A549 (cell line): ENCODE measurements around the gene SLC38A10. TPM values are rescaled to one million over a fixed set of nuclear protein-coding genes. Genes with fewer than 3 reads are reported as not detected.

Source experiments
- ATAC-seq, 2 experiments: fragments of 200-7000 bp in 1 of 2; fragments of >200 bp in 1 of 2; cut with Nextera tagmentation in 1 of 2; cut with Tn5 transposase in 1 of 2; 3 replicates each; pipeline versions ENCODE4 v1.8.0 to v1.9.1; 2018 to 2020; ENCODE audit warnings: mild to moderate bottlenecking in 1 of 2, moderate library complexity in 1 of 2
- CTCF ChIA-PET: fragments of 300-600 bp; sonication (Branson Sonifier 250); formaldehyde crosslinking; extraction: SDS; loops from one replicate; lab custom pipeline; 2021; ENCODE audit warnings: antibody characterized with exemption, inconsistent platforms; lab: Yijun Ruan, JAX
- POLR2A ChIA-PET: fragments of 350-600 bp; formaldehyde crosslinking; extraction: SDS; loops from one replicate; lab custom pipeline; 2021; ENCODE audit warnings: antibody characterized with exemption, inconsistent platforms; lab: Yijun Ruan, JAX
- DNase-seq, 2 experiments: peaks; one replicate each; pipeline versions ENCODE4 v3.0.0 to v3.0.0-alpha.2; 2011 to 2016; ENCODE audit warnings: low read depth in 1 of 2, low spot score in 1 of 2
- FAIRE-seq: peaks from 2 replicates; lab custom pipeline; 2011; peaks lifted over from hg19 to GRCh38; lab: Jason Lieb, UNC
- H3K27ac ChIP-seq, 2 experiments: fragments of >200 bp; sonication (Bioruptor Twin); formaldehyde crosslinking; 3 replicates each; pipeline ENCODE4 v1.5.1; 2016 to 2017
- H3K4me1 ChIP-seq: fragments of >200 bp; sonication (Bioruptor Twin); formaldehyde crosslinking; 3 replicates; pipeline ENCODE4 v1.6.1; 2016
- H3K4me2 ChIP-seq: fragments of >200 bp; sonication (Bioruptor Twin); formaldehyde crosslinking; 3 replicates; pipeline ENCODE4 v1.6.1; 2016
- H3K4me3 ChIP-seq: fragments of >200 bp; sonication (Bioruptor Twin); formaldehyde crosslinking; 3 replicates; pipeline ENCODE4 v1.5.1; 2016
- H3K9me3 ChIP-seq: fragments of >200 bp; sonication (Bioruptor Twin); formaldehyde crosslinking; 3 replicates; pipeline ENCODE4 v1.6.1; 2016
- FOSB ChIP-seq: fragments of 250-450 bp; sonication (Bioruptor Pico); IDR thresholded peaks from 2 replicates; pipeline ENCODE4 v1.5.0; 2020; ENCODE audit warnings: mild to moderate bottlenecking, moderate library complexity
- HEYL ChIP-seq: fragments of 250-450 bp; sonication (Bioruptor Pico); IDR thresholded peaks from 2 replicates; pipeline ENCODE4 v1.8.0; 2021; ENCODE audit warnings: mild to moderate bottlenecking, moderate library complexity
- HOXB5 ChIP-seq: fragments of 250-450 bp; sonication (Bioruptor Pico); IDR thresholded peaks from 2 replicates; pipeline ENCODE4 v1.5.0; 2020; ENCODE audit warnings: mild to moderate bottlenecking, moderate library complexity
- NR3C1 ChIP-seq: fragments of >200 bp; sonication (Bioruptor Twin); formaldehyde crosslinking; IDR thresholded peaks from 3 replicates; pipeline ENCODE4 v1.6.1; 2017
- TFCP2L1 ChIP-seq: fragments of 250-450 bp; sonication (Bioruptor Pico); IDR thresholded peaks from 2 replicates; pipeline ENCODE4 v1.5.0; 2021; ENCODE audit warnings: mild to moderate bottlenecking
- ZC3H11A ChIP-seq: fragments of 450-650 bp; IDR thresholded peaks from 2 replicates; pipeline ENCODE4 v1.6.1; 2014; ENCODE audit warnings: antibody characterized with exemption, mild to moderate bottlenecking
- ZNF302 ChIP-seq: fragments of 250-450 bp; sonication (Bioruptor Pico); IDR thresholded peaks from 2 replicates; pipeline ENCODE4 v1.9.0; 2021; ENCODE audit warnings: inconsistent platforms, mild to moderate bottlenecking, moderate library complexity
- WGBS: methylation state at CpG from one replicate; pipeline ENCODE4 v1.1.6; 2017; ENCODE audit errors: missing lambda C conversion rate; 5-methylcytosine and 5-hydroxymethylcytosine counted together
- polyA plus RNA-seq, 4 experiments: library from polyadenylated mRNA; depleted of rRNA in 3 of 4; stranded (reverse); fragments of >200 nt; fragmentation: RNase III in 1 of 4; extraction: RNeasy Plus Mini Kit Qiagen cat#74134 plus additional on column Dnase treatment in 1 of 4; gene quantifications; 2 replicates in 3 of 4; 3 replicates in 1 of 4; pipeline ENCODE4 v1.2.3, GENCODE V29; 2011 to 2017
- TF ChIP-seq, protein P1 (sequence below): IDR thresholded peaks from 2 replicates; pipeline ENCODE4 v1.6.1; 2012
- TF ChIP-seq, protein P2 (sequence below): fragments of >200 bp; sonication (Bioruptor Twin); formaldehyde crosslinking; IDR thresholded peaks from 3 replicates; pipeline ENCODE4 v1.6.1; 2016

The SLC38A10 gene
- polyA plus RNA-seq, 2 of the 4 experiments (the other 2 are of a cell fraction): 35.8 to 67.4 TPM

DNA sequence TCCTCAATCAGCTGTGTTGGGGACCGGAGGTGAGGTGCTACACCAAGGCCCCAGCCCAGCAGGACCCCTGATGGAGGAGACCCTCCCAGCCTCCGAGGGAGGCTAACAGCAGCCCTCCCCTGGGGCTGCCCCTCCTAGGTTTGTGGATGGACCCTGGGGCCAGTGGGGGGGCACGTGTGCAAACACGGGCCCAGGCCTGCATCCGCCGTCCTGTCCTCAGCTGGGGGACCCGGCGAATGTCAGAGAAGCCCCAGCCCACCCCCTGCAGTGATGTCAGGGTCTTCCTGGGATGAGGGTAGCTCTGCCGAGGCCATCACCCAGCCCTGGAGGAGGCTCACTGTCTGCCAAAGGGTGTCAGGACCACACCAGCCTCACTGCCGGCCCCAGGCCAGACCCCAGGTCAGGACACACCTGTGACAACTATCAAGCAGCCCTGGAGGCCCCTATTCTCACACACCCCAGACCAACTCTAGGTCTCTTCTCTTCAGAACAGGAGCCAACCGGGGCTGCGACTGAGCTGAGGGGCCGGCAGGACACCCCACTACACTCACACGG, 99.1 kb downstream of the SLC38A10 start:
- no peak for ATAC-seq
- TF ChIP-seq FOSB (CRISPR knock-in tag) (no peak), HOXB5 (CRISPR knock-in tag) (no peak), NR3C1 (no peak), TFCP2L1 (no peak), HEYL (CRISPR knock-in tag) (no peak), ZC3H11A (no peak), ZNF302 (CRISPR knock-in tag) (no peak)
- TF ChIP-seq, protein P1, sequence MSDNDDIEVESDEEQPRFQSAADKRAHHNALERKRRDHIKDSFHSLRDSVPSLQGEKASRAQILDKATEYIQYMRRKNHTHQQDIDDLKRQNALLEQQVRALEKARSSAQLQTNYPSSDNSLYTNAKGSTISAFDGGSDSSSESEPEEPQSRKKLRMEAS: no peak
- TF ChIP-seq, protein P2, sequence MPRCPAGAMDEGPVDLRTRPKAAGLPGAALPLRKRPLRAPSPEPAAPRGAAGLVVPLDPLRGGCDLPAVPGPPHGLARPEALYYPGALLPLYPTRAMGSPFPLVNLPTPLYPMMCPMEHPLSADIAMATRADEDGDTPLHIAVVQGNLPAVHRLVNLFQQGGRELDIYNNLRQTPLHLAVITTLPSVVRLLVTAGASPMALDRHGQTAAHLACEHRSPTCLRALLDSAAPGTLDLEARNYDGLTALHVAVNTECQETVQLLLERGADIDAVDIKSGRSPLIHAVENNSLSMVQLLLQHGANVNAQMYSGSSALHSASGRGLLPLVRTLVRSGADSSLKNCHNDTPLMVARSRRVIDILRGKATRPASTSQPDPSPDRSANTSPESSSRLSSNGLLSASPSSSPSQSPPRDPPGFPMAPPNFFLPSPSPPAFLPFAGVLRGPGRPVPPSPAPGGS: no peak
- TF ChIP-seq, all 56 proteins: peak for 0
- DNase-seq: no peak
- H3K9me3 ChIP-seq: no peaks in the 10 kb centered on the region
- no peak overlapping the region for H3K4me2 ChIP-seq
- no peaks in the 10 kb centered on the region for H3K4me1 ChIP-seq
- no peak overlapping the region for H3K4me3 ChIP-seq
- CTCF ChIA-PET: interaction anchor here (0.9 to 13.7 kb wide), 5 partner anchors 10 to 172 kb away, joined by 3 to 175 read pairs (median 7); no protein-coding TSS in a partner anchor
- no peak for FAIRE-seq
- WGBS: 85% methylated on average over 7 of the region's 14 CpGs
- POLR2A ChIA-PET: no interaction called here
- no peak overlapping the region for H3K27ac ChIP-seq

Other genes starting within 250 kb of the SLC38A10 start
- not detected in 2 replicates for gene PVALEF, start 129.8 kb downstream of the SLC38A10 start, polyA plus RNA-seq (2011; rRNA removed)
- not detected in 3 replicates for gene PVALEF, start 129.8 kb downstream of the SLC38A10 start, polyA plus RNA-seq (2017; fragmentation: RNase III; extraction: RNeasy Plus Mini Kit Qiagen cat#74134 plus additional on column Dnase treatment)
- 0.17 and 0.26 TPM in 2 replicates for gene AATK, start 129.1 kb downstream of the SLC38A10 start, polyA plus RNA-seq (2011; rRNA removed)
- 0.37 to 0.51 TPM (median 0.39 TPM) in 3 replicates for gene AATK, start 129.1 kb downstream of the SLC38A10 start, polyA plus RNA-seq (2017; fragmentation: RNase III; extraction: RNeasy Plus Mini Kit Qiagen cat#74134 plus additional on column Dnase treatment)
- 2.6 and 3.3 TPM in 2 replicates for gene CEP131, start 72.3 kb downstream of the SLC38A10 start, polyA plus RNA-seq (2011; rRNA removed)
- 10.3 to 11.5 TPM (median 10.5 TPM) in 3 replicates for gene CEP131, start 72.3 kb downstream of the SLC38A10 start, polyA plus RNA-seq (2017; fragmentation: RNase III; extraction: RNeasy Plus Mini Kit Qiagen cat#74134 plus additional on column Dnase treatment)
- gene TEPSIN, start 56.3 kb downstream of the SLC38A10 start, polyA plus RNA-seq (2011; rRNA removed): 12.5 TPM in 2 replicates
- gene TEPSIN, start 56.3 kb downstream of the SLC38A10 start, polyA plus RNA-seq (2017; fragmentation: RNase III; extraction: RNeasy Plus Mini Kit Qiagen cat#74134 plus additional on column Dnase treatment): 26.1 to 31.3 TPM (median 30.4 TPM) in 3 replicates
- 198 and 308 TPM in 2 replicates for gene NDUFAF8, start 56.0 kb downstream of the SLC38A10 start, polyA plus RNA-seq (2011; rRNA removed)
- gene NDUFAF8, start 56.0 kb downstream of the SLC38A10 start, polyA plus RNA-seq (2017; fragmentation: RNase III; extraction: RNeasy Plus Mini Kit Qiagen cat#74134 plus additional on column Dnase treatment): 173 to 192 TPM (median 179 TPM) in 3 replicates
- gene BAHCC1, start 100.2 kb upstream of the SLC38A10 start, polyA plus RNA-seq (2011; rRNA removed): 2.1 and 2.6 TPM in 2 replicates
- gene BAHCC1, start 100.2 kb upstream of the SLC38A10 start, polyA plus RNA-seq (2017; fragmentation: RNase III; extraction: RNeasy Plus Mini Kit Qiagen cat#74134 plus additional on column Dnase treatment): 5.2 to 5.9 TPM (median 5.8 TPM) in 3 replicates
- 2,042 and 2,306 TPM in 2 replicates for gene ACTG1, start 217.5 kb upstream of the SLC38A10 start, polyA plus RNA-seq (2011; rRNA removed)
- 7,182 to 8,782 TPM (median 7,263 TPM) in 3 replicates for gene ACTG1, start 217.5 kb upstream of the SLC38A10 start, polyA plus RNA-seq (2017; fragmentation: RNase III; extraction: RNeasy Plus Mini Kit Qiagen cat#74134 plus additional on column Dnase treatment)
- gene FSCN2, start 233.1 kb upstream of the SLC38A10 start, polyA plus RNA-seq (2011; rRNA removed): 0.84 and 1.2 TPM in 2 replicates
- 1.3 to 1.7 TPM (median 1.3 TPM) in 3 replicates for gene FSCN2, start 233.1 kb upstream of the SLC38A10 start, polyA plus RNA-seq (2017; fragmentation: RNase III; extraction: RNeasy Plus Mini Kit Qiagen cat#74134 plus additional on column Dnase treatment)